GM19035 (cell line): ENCODE data around the gene PEPD.

Experiments
- ATAC-seq: cut with Tn5 transposase; IDR thresholded peaks from one replicate; pipeline ENCODE4 v1.9.1; 2021; ENCODE audit not compliant: unreplicated experiment

Gene PEPD

DNA sequence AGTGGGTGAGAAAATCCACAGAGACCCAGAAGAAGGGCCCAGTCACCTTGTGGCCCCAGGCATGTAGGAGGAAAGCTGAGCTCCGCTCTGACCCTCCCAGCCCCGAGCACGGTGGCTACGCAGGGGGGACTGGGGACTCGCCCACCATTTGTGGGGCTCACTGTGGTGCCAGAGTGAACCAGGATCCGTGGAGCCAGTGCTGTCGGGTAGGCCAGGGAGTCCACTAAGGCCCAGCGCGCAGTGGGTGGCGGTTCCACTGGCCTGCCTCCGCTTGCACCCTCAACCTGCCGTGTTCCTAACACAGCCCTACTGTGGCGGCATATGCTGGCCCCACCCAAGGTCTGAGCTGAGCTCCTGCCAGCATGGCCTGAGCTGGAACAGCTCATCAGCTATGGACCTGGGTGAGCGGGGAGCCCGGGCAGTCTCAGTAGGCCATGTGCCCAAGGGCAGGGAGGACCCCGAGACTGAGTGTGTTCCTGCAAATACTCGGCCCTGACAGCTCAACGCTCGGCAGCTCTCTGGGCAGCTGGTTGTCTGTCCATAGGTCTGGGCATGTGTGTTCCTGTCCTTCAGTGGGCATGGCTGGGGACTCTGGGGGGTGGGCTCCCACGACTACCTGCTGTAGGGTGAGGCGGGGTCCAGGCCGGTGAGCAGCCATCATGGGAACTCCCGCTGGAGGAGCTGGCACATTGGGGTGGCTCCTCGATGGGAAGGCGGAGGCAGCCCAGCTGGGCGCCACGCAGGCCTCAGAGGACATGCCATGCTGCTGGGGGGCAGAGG is 111.5 kb downstream of the PEPD start:
- ATAC-seq = no peak

DNA sequence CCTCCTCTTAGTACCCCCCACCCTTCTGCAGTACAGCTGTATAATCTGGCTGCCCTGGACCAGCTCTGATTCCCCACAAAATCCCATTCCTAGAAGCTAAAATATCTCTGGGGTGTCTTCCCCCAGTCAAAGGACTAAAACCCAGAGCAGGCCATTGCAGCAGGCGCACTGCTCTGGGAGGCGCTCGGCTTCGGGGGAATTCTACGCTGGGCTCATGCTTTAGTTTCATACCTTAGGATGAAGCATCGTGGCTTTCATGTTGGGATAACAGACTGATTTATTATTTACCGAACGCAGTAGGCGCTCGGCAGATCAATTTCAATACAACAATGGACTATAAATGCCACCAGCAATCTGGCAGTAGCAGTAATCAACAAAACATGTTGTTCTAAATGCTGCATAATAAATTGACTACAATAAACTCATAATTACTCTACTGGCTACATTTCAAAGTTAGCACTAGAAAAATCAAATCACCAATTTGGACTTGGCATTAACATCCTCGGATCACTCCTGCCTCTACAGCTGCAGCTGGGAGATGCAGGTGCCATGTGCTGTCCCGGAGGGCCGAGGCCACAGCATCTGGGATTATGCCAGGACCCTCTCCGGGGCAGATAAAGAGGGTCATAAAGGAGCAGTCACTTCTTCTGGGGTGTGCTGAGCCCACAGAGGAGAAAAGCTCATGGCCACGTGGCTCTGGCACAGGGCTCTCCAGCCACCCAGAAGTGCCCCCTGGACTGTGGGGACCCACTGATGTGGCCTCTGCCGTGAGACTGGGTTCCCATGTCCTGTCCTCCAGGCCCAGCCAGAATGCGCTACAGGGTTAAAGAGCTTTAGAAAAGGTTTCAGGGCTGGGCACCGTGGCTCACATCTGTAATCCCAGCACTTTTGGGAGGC is 112.8 kb downstream of the PEPD start:
- no peak for ATAC-seq

DNA sequence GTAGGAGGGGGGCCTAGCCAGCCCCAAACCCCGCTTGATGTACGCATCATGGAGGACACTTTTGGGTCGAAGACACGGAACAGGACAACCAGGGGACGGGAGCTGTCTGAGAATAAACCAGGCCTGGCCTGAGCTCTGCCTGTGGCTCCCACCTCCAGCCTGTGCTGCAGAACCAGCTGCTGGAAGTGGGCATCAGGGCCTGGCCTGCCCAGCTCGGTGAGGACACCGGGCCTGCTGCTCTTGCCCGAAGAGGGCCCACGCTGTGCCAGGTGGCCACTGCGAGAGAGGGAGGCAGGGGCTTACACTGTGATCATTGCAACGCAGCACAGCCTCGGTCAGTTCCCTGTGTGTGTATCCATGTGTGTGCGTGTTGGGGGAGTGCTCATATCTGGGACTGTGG is 113.5 kb downstream of the PEPD start:
- ATAC-seq = no peak

DNA sequence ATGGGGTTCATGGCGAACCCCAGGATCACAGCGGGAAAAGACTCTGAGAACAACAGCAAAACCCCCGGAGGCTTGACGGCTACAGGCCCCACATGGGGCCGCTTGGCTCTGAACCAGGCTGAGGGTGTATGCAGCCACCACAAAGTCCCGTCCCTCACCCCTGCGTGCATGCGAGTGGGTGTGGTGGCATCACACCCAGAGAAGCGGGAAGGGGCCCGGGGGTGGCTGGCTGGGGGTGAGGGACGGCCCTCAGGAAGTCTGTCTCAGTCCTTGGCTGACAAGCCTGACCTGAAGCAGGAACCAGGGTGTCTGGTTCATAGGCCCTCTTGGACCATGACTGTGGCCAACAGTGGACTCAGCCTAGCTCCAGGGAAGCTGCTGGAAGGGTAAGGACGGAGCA is 113.9 kb downstream of the PEPD start:
- no peak for ATAC-seq

DNA sequence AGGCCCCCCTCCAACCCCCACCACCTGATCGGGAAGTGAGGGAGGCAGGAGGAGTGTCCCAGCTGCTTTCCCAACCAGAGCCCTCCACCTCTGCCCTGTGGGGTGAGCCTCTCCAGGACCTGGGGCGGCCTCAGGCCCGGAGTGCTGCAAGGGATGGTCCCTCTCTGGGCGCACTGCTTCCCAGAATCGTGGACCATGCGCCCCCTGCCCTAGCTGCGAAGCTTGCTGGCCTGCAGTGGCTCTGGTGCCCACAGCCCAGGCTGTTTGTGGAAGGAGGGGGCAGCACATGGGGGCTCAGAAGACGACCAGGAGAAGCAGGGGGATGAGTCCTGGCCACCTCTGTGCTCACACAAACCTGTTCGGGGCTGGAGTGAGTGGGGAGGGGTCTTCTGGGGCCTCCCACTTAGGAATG is 114.4 kb downstream of the PEPD start:
- ATAC-seq = no peak

DNA sequence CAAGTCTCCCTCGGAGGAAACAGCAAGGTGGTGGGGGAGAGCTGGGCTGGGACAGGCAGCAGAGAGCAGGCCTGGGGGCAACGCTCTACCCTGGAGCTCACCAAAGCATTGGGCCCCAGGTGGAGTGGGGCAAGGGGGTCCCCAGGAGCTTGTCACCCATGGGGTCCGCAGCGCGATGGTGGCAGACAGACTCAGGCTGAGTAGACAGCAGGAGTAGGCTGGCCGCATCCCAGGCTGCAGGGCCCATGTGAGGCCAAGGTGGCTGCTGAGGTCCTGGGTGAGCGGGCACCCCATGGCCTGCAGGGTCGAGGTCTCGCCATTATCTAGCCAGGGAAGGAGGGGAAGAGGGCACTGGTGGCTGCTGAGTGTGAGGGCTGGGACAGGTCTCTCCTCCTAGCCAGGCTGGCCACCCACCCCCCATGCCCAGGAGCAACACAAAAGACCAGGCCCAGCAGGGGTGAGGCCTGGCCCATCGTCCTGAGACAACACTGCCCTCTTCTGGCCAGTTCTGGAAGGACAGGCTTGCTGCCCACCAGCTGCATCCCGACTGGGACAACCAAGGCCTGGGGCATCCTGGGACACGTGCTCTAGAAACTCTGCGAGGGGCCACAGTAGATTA is 115.0 kb downstream of the PEPD start:
- no peak for ATAC-seq

DNA sequence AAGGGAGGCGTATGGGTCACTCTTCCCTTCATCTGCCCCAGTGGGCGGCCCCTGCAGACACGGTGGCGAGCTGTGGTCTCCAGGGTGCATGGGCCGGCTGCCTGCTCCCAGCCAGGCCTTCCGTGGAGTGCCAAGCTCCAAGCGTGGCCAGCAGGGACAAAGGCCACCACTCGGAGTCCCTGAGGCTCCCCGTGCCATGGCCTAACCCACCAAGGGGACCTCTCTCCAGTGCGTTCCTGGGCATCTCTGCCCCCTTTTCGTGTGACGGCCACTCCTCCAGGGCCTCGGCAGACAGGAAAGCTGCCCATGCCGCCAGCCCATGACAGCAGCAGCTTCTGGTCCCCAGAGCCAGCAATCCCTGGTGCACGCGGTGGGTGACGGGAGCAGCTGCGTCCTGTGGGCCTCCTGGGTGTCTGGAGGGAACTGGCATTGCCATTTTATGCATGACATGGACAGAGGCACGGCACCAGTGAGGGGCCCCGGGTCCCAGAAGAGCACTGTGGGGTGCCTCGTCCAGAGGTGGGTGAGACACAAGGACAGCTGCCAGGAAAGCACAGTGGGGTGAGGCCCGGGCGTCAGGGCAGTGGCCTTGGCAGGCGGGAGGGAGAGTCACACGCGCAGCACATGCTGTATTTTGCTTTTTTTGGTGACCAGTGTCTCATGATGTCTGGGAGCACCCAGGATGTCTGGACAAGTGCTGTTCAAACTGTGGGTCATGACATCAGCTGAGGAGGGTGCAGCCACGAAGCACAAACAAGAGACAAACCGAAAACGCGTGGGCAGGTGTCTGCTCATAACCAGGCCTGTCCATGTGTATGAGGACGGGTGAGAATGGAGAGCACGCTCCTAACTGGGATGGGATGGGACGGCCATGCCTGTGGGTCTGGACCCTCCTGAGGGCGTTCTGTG is 115.8 kb downstream of the PEPD start:
- ATAC-seq = no peak

DNA sequence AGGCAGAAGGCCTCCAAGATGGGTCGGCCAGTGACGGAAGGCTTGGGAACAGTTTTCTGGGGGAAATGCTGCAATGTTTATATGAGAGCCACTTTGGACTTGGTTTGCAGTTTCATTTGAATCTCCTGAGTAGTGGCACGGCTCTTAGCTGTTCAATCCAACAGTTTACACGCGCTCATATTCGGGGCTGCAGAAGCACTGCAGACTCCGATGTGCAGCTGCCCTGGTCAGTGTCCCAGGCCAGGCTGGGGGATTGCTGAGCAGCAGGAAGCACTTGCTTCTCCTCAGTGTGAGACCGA is 116.4 kb downstream of the PEPD start:
- ATAC-seq = no peak

DNA sequence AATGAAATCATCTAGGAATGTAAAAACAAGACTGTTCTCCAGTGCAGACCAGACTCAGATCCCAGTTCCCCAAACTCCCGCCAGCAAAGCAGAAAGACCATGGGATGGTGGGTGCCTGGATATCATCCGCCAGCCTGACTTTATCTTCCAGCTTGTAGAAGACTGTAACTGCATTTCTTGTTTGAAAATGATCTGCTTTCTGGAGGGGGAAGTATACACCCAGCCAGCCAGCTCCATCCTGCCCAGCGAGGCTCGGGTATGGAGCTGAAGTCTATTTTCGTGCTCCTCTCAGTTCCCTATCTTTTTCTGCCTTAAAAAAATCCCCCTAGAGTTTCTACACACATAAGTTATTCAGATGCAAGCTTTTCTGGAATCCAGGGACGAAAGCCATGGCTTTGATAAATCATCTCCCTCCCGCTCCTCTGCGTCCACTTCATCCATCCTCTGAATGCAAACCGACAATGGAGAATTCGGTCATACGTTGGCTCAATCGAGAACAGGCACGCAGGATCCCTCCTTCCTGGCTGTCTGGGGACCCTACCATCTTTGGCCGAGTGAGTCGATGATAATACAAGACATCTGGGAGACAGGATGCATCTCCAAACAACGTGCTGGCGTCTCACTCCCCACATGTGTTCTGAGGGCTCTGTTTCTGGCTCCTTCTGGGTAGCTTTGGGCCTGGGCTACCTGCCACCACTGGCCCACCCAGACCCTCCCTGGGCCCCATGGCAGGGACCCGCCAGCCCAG is 116.9 kb downstream of the PEPD start:
- ATAC-seq = no peak

DNA sequence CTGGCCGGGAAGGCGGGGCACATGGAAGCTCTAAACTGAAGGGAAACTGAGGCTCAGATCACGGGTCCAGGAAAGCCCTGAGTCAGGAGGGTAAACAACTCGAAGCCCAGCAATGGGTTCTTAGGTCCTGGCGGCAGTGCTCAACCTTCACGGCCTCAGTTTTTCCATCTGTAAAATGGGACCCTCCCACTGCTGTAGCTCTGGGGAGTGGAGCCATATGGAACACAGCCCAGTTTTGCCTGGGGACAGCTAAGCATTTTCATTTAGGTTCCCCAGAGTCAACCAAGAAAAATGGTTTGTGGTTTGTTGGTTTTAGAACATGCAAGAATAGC is 117.7 kb downstream of the PEPD start:
- no peak for ATAC-seq

DNA sequence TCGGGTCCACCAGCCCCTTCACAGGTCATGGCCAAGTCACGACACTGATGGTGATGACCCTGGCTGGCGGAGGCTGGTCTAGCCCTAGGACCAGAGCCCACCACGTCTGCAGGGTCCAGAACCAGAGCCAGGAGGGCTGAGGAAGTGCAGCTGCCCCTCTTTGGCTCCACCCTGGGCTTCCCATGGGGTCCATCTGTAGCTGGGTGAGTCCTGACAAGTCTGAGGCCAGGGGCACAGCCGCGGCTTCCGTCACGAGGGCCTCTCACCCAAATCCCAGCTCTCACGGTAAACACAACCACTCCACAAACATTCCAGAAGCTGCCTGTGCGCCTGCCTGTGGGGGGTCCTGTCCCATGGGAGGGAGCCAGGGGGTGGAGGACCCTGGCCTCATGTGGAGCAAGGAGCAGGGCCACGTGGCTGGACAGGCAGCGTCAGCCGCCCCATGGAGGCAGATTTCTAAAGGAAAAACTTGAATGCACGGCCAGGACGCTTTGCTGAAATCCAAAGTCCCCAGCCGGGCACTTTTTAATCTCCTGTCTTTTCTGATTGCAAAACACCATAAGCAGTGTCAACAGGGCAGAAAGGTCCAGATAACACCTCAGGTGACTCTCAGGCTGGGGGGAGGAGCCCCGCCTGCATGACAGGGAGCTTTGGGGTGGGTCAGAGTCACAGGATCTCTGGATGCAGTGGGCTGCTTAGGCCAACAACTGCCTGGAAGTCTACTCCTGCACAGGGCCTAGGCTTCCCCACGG is 118.2 kb downstream of the PEPD start:
- no peak for ATAC-seq

DNA sequence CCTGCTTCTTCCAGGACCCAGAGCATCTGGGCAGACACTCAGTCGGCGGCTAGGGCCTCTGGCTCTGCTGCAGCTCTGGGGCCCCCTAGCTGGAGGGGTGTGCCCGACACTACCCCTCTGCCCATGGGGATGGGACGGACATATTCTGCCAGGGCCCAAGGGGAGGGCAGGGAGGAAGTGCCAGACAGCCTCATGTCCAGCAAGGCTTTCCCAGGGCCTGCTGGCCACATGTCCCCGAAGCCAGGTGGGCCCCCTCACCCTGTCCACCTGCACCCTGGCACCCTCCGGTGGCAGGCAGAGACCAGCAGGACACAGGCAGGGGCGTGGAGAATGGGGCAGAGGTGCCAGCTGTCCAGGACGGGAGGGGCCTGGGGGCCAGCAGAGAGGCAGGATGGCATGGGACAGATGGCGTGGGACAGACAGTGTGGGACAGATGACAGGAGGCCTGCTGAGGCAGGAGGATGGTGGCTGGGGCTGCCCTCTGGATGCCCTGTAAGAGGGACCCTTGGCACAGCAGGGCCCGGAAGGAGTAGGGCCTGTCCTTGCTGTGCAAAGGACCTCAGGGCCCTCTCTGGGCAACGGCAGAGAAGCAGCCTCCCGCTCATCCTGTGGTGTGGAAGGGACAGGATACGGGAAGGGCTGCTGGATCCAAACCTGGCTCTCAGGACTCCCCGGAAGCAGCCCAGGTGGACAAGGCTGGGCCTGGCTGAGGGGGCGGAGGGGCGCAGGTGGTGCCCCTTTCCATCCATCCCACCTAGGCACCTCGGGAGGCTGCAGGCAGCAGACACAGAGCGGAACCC is 119.0 kb downstream of the PEPD start:
- ATAC-seq = no peak

DNA sequence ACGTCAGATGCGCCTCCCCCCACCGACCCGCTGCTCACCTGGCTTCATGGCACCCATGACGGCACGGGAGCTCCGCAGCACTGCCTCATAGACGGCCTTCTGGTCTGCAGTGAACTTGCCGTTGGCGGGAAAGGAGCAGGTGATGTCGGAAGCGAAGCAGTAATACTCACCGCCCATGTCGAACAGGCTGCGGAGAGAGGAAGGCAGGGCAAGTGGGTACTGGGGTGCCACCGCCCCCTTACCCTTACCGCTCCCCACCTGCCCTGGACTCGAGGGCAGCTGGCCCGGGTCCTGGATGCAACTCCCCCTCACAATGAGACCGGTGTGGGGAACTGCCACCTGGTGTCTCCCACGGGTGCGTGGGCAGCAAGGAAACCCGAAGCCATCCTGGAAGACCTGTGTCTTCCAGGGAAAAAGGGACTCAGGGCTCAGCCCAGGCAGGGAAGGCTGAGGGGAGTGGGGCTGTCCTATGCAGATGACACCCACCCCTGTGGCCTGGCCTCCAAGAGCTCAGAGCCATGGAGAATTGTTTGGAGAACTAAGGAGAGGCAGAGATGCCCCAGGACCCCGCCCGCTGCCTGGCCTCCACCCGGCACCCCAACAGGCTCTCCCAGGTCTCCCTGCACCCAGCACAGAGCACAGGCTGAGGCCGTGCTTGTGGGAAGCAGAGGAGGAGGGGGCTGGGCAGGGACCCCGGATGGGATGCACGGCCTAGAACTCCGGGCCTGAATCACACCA is 119.7 kb downstream of the PEPD start:
- no peak for ATAC-seq

DNA sequence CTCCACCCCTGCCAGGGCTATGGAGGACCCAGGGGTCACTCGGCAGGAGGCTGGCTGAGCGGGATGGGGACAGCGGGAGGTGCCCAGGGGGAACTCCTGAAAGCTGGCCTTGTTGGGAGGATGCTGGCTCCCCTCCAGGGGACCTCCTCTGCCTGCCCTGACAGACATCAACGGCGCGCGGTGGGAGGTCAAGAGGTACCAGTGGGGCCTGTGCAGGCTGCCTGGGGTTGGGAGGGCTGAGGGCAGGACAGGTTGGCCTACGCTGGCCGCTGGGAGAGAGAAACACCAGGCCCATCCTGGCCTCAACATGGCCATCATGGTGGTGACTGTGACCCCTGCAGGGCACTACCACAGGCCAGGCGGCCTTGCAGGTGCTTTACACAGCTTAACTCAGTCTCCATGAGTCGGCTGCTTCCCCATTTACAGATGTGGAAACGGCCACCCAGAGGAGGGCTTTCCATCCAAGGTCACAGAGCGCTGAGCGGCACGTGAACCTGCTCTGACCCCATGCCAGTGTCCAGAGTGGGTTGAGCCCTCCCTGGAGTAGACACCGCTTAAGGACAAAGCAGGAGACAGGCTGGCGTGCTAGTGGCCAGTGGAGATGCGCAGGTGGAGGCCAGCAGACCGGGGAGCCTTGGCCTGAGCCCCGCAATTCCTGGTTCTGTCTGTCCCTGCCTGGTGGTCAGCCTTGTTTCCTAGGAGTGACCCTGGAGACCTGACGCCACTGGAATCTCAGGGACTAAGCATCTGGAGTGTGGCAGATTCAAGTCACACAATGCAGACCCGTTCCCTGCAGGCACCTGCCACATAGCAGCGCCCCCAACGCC is 120.5 kb downstream of the PEPD start:
- no peak for ATAC-seq

DNA sequence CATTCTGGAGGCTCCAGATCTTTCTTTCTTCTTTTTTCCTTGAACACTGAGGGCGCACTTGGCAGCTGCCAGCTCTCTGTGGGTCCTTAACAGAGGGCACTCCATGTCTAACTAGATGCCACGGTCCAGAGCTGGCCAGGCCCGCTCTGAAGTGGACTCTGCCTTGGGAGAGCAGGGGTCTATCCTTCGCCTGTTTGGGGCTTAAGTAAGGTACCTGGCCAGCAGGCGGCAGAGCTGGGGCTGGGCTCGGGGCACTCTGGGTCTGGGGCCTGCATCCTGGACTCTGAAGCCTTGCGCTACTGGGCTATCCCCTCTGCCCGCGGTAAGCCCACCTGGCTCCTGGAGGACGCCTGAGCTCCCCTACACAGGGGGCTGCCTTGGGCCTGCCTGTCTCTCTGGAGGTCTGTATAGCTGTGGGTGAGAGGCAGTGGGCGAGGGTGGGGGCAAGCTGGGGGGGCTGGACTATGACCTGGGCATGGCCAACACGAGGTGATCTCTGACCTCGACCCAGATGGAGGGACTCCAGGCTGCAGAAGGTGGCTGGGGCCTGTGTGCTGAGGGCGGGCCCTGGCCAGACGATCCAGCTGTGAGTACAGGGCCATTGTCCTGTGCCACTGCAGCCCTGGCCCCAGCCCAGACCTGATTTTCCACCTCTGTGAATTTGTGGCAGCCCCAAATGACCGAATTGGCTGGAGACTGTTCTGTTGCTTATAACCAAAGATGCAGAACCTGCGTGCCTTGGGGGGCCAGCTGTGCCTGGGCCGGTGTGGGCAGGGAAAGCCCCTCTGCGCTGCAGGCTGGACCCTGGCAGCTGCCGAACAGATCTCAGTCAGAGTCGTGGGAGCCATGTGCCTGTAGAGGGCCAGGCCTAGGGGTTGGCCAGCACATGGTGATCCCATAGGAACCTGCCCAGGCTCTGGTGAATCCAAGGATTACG is 121.6 kb downstream of the PEPD start:
- no peak for ATAC-seq

DNA sequence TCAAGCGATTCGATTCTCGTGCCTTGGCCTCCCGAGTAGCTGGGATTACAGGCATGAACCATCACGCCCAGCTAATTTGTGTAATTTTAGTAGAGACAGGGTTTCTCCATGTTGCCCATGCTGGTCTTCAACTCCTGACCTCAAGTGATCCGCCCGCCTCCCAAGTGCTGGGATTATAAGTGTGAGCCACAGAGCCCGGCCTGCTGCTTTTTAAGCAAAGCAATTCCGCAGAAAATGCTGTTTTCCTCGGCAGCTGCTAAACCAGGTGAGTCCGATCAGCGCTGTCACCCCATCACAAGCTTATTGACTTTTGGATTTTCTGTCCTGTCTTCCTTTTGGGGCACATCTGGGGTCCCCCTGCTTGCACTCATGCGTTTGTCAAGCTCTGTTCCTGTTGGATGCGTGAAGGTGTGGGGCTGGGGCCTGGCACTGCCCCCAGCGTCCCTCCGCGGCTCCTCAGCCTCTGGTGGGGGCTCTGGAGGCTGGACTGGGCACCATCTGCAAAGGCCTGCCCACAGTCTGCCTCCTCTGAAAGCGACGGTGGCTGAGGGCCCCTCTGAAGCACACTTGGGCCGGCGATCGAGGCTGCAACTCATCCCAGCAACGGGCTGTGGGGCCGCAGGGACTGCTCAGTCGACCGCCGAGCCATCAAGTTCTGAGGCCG is 122.4 kb downstream of the PEPD start:
- ATAC-seq = no peak
